Thyroid gland (tissue), 4 donors: Measurements from ENCODE around the gene CDC34. TPM values are rescaled to one million over a fixed set of nuclear protein-coding genes. Genes with fewer than 3 reads are reported as not detected.

Experiments
- DNase-seq, 2 donors: peaks; one replicate each; pipeline ENCODE4 v3.0.0-alpha.2; 2019
- H3K27ac ChIP-seq, 3 donors: fragments of 200-600 bp; sonication (generic); 1 replicate in 2 of 3; 2 replicates in 1 of 3; pipeline ENCODE4 v1.5.1; 2016 to 2019; ENCODE audit warnings: mild to moderate bottlenecking in 1 of 3, moderate library complexity in 1 of 3
- H3K27me3 ChIP-seq: fragments of 200-600 bp; sonication (generic); one replicate; pipeline ENCODE4 v1.5.1; 2019
- H3K36me3 ChIP-seq, 2 donors: fragments of 200-600 bp; sonication (generic); one replicate each; pipeline ENCODE4 v1.5.1; 2016 to 2019
- H3K4me1 ChIP-seq, 2 donors: fragments of 200-600 bp; sonication (generic); one replicate each; pipeline ENCODE4 v1.5.1; 2017 to 2019
- H3K4me3 ChIP-seq, 3 donors: fragments of 200-600 bp; sonication (generic); replicated peaks in 1 of 3; 1 replicate in 2 of 3; 2 replicates in 1 of 3; pipeline ENCODE4 v1.5.1; 2016; ENCODE audit warnings: mild to moderate bottlenecking in 1 of 3
- H3K9me3 ChIP-seq: fragments of 200-600 bp; sonication (generic); one replicate; pipeline ENCODE4 v1.5.1; 2017
- POLR2A ChIP-seq, 2 donors: fragments of 450-650 bp; IDR thresholded peaks; one replicate each; pipeline ENCODE4 v1.6.1; 2017; ENCODE audit warnings: antibody characterized with exemption in 2 of 2, mild to moderate bottlenecking in 2 of 2, moderate library complexity in 1 of 2
- WGBS, 2 donors: methylation state at CpG; one replicate each; pipeline ENCODE4 v1.1.5; 2017; 5-methylcytosine and 5-hydroxymethylcytosine counted together
- intact Hi-C: fragments of 100-400 bp; cut with DNase I; formaldehyde crosslinking; loops from one replicate; pipeline ENCODE4 v1.15.1; 2023
- total RNA-seq, 4 donors: library from RNA; depleted of rRNA; stranded (reverse); fragments of >200 nt; gene quantifications; one replicate each; pipeline ENCODE4 v1.2.3, GENCODE V29; 2016
- TF ChIP-seq, protein P1 (sequence below), 6 experiments: fragments of 200-600 bp in 3 of 6; fragments of 450-650 bp in 3 of 6; sonication (generic) in 3 of 6; IDR thresholded peaks; one replicate each; pipeline ENCODE4 v1.5.1; 2016 to 2019; ENCODE audit warnings: antibody characterized with exemption in 6 of 6, mild to moderate bottlenecking in 2 of 6, inconsistent platforms in 1 of 6, moderate library complexity in 1 of 6

Gene CDC34
- total RNA-seq, 4 donors from 2014 or later, result 44.8 to 64.7 (median 48.2) TPM

DNA sequence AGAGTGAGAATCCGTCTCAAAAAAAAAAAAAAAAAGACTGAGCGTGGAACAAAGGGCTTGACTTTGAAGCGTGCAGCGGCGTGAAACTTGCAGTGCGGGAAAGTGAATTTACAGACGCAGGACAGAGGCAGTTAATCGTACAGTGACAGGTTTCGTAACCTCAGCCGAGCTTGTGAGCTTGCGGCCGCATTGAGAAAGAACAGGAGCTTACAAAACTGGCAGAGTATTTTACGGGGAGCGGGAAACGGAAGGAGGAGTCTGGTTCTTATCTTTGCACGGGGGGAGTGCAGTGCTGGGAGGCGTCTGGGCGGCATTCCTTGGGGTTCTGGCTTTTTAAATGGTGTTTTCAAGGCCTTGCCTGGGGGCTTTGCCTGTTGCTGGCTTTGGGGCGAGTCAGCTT, 34.8 kb downstream of the CDC34 start:
- no peak for DNase-seq
- intact Hi-C loops, result no loop called here
- no peaks in the 10 kb centered on the region for H3K36me3 ChIP-seq
- no peaks in the 10 kb centered on the region for H3K27me3 ChIP-seq
- H3K9me3 ChIP-seq, result no peaks in the 10 kb centered on the region
- no peak overlapping the region for H3K27ac ChIP-seq
- peaks cover 5% of the 10 kb centered on the region in 2 donors for H3K4me1 ChIP-seq
- no peak overlapping the region for H3K4me3 ChIP-seq
- TF ChIP-seq POLR2A (IDR thresholded peaks at IDR 0.05), result no peak
- TF ChIP-seq, protein P1, sequence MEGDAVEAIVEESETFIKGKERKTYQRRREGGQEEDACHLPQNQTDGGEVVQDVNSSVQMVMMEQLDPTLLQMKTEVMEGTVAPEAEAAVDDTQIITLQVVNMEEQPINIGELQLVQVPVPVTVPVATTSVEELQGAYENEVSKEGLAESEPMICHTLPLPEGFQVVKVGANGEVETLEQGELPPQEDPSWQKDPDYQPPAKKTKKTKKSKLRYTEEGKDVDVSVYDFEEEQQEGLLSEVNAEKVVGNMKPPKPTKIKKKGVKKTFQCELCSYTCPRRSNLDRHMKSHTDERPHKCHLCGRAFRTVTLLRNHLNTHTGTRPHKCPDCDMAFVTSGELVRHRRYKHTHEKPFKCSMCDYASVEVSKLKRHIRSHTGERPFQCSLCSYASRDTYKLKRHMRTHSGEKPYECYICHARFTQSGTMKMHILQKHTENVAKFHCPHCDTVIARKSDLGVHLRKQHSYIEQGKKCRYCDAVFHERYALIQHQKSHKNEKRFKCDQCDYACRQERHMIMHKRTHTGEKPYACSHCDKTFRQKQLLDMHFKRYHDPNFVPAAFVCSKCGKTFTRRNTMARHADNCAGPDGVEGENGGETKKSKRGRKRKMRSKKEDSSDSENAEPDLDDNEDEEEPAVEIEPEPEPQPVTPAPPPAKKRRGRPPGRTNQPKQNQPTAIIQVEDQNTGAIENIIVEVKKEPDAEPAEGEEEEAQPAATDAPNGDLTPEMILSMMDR (IDR thresholded peaks at IDR 0.05), result no peak
- WGBS, 2 donors, result 84 to 90% methylated on average over 18 to 19 of the region's 19 CpGs

DNA sequence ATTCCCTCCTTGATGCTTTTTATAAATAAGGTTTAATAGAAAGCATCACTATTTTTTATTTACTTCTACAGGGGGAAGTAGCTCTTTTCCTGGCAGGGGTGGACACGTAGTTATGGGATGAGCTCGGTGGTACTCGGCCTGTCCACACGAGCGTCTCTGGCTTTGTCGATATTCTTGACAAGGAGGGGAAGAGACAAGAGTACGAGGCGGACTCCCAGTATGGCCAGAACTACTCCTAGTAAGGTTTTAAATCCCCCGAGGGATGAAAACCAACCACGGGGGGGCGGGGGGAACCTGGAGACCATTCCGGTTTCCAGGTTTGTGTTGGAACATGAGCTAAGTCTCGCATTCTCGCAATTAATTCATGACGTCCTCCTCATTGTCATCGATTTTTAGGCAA, 35.3 kb downstream of the CDC34 start:
- Histone ChIP-seq H3K27me3 (no peaks in the 10 kb centered on the region), H3K9me3 (no peaks in the 10 kb centered on the region), H3K36me3 (no peaks in the 10 kb centered on the region), H3K4me3 (no peak overlapping the region), H3K4me1 (peaks cover 5 to 7% of the 10 kb centered on the region in 2 donors), H3K27ac (no peak overlapping the region)
- DNase-seq, result no peak
- intact Hi-C loops, result no loop called here
- 75 to 83% methylated on average over 16 of the region's 16 CpGs for WGBS, 2 donors
- TF ChIP-seq, protein P1 (IDR thresholded peaks at IDR 0.05), result no peak
- no peak for TF ChIP-seq POLR2A (IDR thresholded peaks at IDR 0.05)

DNA sequence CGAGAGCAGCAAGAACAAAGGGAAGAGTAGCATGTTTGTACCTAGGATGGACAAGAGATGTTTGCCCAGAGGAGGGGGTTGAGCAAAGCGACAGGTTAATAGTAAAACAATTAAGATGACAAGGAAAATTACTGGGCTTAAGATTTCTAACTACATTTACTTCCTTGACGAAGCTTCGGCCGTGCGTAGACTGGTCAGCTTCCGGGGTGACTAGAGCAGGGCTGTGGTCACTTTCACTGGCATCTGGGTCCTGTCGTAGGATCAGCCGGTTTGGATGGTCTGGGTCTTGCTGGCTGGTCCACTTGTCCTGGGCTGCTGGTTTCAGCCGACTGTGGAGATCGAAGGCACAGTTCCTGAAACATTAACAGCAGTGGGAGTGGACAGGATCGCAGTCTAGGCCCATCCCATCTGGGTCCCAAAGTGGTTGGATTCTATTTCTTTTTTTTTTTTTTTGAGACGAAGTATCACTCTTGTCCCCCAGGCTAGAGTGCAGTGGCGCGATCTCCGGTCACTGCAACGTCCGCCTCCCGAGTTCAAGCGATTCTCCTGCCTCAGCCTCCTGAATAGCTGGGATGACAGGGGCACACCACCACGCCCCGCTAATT, 35.8 kb downstream of the CDC34 start:
- 91% methylated on average over 22 of the region's 22 CpGs for WGBS, 2 donors
- Histone ChIP-seq H3K9me3 (no peaks in the 10 kb centered on the region), H3K4me1 (peaks cover 5 to 7% of the 10 kb centered on the region in 2 donors), H3K36me3 (no peaks in the 10 kb centered on the region), H3K27me3 (no peaks in the 10 kb centered on the region), H3K4me3 (no peak overlapping the region), H3K27ac (no peak overlapping the region)
- no peak for TF ChIP-seq POLR2A (IDR thresholded peaks at IDR 0.05)
- TF ChIP-seq, protein P1 (IDR thresholded peaks at IDR 0.05), result no peak
- intact Hi-C loops, result no loop called here
- DNase-seq, result no peak

DNA sequence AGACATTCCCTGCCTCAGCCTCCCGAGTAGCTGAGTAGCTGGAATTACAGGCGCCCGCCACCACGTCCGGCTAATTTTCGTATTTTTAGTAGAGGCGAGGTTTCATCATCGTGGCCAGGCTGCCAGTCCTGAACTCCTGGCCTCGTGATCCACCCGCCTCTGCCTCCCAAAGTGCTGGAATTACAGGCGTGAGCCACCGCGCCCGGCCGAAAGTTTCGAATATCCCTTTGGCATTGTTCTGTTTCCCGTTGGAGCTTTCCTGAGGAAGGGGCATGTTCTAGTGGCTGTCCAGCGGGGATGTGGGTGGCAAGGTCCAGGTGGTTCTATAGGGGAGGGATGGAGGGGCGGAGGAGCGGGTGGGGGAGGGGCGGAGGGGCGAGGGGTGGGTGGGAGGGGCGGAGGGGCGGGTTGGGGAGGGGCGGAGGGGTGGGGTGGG, 38.7 kb downstream of the CDC34 start:
- no peak for DNase-seq
- no peaks in the 10 kb centered on the region for H3K36me3 ChIP-seq
- 88% methylated on average over 17 to 18 of the region's 25 CpGs for WGBS, 2 donors
- H3K4me1 ChIP-seq, result peaks cover 22 to 28% of the 10 kb centered on the region in 2 donors
- no peak overlapping the region for H3K27ac ChIP-seq
- no peaks in the 10 kb centered on the region for H3K9me3 ChIP-seq
- TF ChIP-seq, protein P1 (IDR thresholded peaks at IDR 0.05), result no peak
- no peak for TF ChIP-seq POLR2A (IDR thresholded peaks at IDR 0.05)
- intact Hi-C loops, result no loop called here
- H3K27me3 ChIP-seq, result no peaks in the 10 kb centered on the region
- H3K4me3 ChIP-seq, result no peak overlapping the region

DNA sequence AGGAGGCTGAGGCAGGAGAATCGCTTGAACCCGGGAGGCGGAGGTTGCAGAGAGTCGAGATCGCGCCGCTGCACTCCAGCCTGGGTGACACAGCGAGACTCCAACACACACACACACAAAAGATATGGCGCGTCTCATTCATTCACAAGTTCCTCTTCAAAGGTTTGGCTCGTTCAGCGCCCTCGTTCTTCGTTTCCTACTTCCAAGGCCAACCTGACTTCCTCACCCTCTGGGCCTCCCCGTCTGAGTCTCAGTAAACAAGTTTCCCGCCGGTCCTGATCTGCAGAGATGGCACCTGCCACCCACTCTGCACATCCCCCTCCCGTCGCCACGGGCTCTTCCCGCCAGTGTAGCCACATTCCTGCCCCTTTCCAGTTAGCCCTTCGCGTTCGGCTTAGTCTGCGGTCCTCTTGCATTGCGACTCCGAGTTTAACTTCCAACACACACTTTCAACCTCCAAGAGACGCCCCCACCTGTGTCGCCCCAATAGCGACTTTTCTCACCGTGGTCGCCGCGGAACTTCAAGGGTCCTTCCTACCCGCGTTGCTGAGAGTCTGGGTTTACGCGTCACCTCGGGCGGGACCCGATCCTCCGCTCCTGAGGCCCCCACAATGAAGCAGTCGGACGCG, 39.5 kb downstream of the CDC34 start:
- intact Hi-C loops, result no loop called here
- DNase-seq, result peak; percentile 31 to 38
- 4 to 7% methylated on average over 28 to 35 of the region's 45 CpGs for WGBS, 2 donors
- peak overlapping the region in 2 of 3 donors; percentile 16 to 26 for H3K4me3 ChIP-seq
- no peaks in the 10 kb centered on the region for H3K36me3 ChIP-seq
- peaks cover 30 to 35% of the 10 kb centered on the region in 2 donors for H3K4me1 ChIP-seq
- H3K27me3 ChIP-seq, result no peaks in the 10 kb centered on the region
- peak overlapping the region in 2 of 3 donors; percentile 54 to 65 for H3K27ac ChIP-seq
- TF ChIP-seq, protein P1 (IDR thresholded peaks at IDR 0.05), result no peak
- no peak for TF ChIP-seq POLR2A (IDR thresholded peaks at IDR 0.05)
- H3K9me3 ChIP-seq, result no peaks in the 10 kb centered on the region
